Non-pigmented ciliary epithelial cell (primary cell): ENCODE results near the gene TAF8.

Source experiments
- DNase-seq: peaks from one replicate; pipeline ENCODE4 v3.0.0-alpha.2; 2010; ENCODE audit warnings: low read depth

The TAF8 gene

DNA sequence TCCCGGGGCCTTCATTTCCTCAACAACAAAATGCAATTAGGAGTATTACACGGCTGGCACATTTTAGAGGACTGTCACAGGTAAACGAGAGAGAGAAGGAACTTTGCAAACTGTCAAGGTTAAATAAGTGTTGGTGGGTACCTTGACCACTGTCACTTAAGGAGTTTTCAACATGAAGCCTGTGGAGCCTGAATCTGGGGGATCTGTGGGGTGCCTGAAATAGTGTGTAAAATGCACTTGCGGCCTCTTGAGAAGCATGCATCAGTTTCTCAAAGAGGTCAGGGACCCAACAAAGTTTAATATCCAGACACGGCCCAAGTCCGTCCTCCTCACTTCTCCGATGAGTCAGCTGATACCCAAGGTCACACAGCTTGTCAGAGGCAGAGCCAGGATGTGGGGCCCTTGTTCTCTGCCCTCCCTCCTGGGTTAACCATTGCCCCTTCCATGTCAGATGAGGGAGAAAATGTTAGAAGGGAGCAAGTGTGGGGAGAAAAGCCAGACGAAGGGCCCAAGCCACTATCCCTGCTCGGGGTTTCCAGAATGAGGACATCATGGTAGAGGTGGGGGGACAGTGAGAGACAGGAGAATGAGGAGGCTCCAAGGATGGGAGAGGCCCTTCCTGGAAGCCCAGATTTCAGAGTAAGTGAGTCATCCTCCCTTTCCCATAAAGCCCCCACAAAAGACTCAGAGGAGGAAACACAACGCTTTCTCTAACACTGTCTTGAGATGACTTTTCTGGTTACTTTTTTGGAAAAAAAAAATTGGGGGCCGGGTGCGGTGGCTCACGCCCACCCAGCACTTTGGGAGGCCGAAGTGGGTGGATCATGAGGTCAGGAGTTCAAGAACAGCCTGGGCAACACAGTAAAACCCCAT is 49.9 kb downstream of the TAF8 start:
- DNase-seq = peak; percentile 23

DNA sequence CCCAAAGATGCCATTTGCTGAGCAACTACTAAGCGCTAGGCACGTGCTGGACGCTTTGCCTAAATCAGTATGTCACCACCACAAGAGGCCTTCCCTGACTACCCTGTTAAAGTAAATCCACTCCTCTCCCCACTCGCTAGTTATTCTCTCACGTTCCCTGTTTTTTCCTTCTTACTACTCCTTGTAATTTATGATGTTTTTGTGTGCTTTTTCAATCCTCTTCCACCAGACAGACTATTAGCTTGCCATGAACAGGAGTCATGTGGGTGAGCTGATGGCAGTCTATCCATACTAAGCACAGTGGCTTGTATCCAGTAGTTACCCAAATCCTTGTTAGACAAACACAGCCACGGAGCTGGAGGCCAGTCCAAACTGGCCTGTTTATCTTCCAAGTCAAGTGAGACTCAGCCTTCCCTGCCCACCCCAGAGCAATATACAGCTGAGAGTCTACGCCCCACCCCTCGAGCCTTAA is 50.9 kb downstream of the TAF8 start:
- no peak for DNase-seq

DNA sequence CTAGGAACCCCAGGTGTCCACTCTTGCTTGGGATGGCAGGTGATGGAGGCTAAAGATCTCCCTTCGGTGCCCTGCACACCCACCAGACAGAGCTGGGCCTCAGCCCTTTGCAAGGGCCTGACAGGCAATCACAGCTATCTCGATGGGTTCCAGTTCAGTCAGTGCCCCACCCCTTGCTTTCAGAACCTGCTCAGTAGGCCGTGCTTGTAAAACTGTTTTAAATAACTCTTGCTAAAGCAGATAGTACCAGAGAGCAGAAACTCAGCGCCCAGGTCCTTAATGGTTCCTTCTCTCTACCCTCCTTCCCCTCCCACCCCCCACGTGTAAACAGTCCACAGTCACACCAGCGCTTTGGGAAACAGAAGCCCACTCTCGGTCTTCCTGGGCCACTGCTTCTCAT is 52.9 kb downstream of the TAF8 start:
- no peak for DNase-seq

DNA sequence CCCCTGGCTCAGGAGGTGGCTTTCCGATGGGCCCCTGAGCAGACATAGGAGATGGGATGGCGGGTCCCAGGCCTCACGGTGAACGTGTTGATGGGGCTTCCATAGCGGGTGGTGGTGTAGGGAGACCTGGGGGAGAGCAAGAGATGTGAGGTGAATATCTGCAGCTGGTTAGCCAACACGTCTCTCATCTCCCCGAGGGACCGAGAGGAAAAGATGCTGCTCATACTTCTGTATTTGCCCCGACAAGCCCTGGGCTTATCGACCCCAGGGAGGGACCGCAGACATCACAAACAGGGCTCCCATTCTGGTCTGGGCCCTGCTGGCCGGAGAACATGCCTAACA is 53.4 kb downstream of the TAF8 start:
- DNase-seq = no peak

DNA sequence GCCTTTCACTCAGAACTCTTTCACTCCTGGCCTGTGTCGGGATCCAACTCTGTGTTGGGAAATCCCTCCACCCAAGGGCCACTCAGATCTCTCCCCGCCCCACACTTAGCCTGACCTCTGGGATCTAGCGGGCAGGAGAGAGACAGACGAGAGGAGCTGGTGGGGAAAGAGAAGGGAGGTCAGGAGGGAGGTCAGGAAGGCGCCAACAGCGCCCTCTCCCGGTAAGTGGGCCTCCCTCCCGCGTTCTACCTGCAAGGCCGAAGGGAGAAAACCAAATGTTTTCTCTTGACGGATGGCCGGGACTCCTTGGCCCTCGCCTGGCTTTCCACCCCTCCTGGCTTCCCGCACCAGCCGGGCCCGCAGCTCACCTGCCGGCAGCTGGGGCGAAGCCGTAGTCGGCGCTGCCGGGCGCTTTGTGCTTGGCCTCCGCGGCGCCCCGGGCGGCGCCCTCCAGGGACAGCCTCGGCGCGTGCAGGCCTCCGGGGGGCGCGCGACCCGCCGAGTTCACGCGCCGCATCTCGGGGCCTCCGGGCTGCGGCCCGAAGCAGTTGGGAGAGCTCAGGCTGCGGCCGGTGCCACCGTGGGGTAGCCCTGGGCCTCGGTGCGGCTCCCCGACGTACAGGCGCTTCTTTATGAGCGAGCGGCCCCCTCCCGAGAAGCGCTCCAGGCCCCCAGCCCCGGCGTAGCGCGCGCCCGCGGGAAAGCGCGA is 53.9 kb downstream of the TAF8 start:
- DNase-seq = no peak

DNA sequence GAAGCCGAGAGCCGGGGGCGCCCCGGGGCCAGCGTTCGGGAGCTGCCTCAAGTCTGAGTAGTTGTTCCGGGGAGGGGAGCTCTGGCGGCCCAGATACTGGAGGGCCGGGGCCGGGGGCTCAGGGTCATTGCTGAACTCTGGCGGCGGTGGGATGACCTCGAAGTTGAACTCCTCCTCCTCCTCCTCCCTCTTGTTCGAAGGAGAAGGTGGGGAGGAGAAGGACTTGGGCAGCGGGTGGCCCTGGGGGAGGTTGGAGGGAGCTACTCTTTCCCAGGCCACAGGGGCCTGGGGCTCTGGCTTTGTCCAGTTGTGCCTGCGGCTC is 54.4 kb downstream of the TAF8 start:
- DNase-seq = no peak

DNA sequence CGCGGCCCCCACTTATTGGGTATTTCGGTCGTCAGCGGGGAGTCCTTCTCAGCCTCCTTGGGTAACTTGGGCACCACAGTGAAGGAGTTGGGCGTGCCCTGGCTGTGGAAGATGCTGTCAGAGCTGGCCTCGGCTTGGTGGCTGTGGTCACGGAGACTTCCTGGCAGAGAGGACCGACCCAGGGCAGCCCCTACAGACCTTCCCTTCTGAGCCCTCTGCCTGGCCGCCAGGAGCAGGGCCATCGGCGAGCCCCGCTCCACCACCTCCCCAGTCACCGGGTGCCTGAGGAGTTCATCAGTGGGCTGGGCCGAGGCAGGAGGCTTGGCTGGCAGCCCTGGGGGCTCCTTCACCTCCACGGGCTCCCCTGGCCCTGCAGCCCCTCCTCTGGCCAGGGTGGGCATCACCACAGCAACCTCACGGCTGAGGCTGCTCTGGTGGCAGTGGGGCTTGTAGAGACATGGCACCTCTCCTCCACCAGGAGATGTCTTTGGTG is 54.9 kb downstream of the TAF8 start:
- DNase-seq = no peak

DNA sequence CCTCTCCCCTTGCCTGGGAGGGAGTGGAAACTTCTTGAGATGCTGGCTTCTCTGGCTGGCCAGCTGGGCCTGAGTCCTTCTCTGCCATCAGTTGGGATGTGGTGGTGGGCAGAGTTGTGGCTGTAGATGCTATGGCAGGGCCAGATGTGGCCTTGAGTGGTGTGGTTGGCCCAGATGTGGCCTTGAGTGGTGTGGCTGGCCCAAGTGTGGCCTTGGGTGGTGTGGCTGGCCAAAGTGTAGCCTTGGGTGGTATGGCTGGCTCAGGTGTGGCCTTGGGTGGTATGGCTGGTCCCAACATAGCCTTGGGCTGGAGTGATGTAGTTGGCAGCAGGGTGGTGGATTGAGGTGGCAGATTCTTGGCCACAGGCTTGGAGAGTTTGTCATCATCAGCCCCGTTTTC is 55.4 kb downstream of the TAF8 start:
- DNase-seq = no peak

DNA sequence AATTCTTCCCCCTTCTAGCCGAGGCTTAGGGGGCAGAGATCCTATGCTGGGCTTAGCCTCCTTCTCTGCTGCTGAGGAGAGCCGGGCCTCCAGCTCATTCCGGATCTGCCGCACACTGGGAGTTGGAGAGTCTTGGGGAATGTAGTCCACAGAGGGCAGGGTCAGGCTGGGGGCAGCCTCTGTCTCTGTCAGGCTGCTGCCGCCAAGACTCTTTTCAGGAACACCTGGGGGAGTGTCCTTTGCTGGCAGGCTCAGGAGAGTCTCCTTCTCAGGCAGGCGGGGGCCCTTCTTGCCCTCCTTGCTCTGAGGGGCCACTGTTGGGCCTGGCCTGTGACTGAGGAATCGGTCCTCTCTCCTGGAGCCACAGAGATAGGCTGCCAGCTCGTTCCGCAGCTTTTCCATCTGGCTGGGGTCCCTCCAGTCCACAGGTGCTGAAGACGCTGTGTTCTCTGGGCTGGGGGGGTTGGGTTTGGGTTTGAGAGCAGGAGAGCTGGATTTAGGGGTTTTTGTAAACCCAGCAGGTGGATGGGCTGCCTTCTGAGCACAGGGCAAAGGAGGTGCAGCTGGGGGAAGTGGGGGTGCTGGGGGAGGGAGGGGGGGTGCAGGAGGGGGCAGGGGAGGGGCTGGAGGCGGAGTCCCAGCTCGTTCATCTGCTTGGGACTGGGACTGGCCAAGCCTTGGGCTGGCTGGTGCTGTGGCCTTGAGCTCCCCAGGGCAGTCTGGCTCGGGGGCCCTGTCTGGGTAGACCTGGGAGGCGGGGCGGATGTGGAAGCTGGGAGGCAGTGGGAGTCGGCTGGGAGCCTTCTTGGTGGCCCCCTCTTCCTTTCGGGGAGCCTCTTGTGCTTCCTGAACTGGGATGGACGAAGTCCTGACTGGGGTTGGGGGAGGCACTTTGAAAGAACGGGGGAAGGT is 56.0 kb downstream of the TAF8 start:
- DNase-seq = no peak

DNA sequence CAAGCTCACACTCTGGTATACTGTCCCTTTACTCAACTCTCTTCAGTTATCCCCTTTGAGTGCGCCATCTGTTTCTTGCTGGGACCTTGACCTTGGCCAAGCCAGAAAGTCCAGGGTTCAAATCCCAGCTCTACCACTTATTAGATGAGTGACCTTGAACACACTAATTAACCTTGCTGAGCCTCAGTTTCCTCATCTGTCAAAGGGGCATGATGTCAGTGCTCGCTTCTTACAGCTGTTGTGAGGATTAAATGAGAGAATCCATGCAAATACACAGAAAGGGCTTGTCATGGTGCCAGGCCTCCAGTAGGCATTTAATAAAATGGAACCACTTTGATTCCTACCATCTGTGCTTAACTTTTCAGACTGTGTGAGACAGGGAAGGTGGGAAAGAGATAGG is 57.7 kb downstream of the TAF8 start:
- no peak for DNase-seq

DNA sequence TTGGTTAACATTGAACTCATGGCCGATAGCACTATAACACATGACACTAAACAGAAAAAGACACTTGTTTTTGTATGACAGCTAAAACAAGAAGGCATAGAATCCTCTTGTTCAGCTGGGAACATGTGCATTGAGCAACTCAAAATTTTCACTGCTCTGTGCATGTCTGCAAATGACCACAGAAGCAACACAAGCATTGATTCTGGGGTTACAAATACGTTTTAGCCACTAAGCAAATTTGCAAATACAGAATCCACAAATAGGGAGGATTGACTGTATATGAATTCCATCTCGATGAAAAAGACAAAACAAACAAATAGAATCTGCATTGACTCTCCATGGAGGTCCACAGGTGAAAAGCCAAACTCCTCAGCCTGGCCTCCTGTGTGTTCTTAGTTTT is 60.4 kb downstream of the TAF8 start:
- DNase-seq = no peak

DNA sequence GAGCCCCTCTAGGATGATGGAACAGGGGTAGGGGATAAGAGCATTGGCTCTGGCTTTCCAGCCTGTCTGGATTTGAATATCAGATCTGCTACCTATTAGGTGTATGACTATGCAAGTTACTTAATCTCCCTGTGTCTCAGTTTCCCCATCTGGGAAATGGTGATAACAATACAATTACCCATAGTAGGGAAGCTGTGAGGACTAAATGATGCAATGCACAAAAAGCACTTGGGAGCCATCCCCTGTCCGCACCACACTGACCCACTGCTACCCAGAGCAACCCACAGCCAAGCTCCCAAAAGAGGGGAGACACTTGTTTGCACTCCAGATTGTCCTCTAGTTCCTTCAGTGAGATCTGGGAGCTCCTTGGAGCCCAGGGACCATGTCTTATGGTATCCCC is 62.0 kb downstream of the TAF8 start:
- DNase-seq = no peak

DNA sequence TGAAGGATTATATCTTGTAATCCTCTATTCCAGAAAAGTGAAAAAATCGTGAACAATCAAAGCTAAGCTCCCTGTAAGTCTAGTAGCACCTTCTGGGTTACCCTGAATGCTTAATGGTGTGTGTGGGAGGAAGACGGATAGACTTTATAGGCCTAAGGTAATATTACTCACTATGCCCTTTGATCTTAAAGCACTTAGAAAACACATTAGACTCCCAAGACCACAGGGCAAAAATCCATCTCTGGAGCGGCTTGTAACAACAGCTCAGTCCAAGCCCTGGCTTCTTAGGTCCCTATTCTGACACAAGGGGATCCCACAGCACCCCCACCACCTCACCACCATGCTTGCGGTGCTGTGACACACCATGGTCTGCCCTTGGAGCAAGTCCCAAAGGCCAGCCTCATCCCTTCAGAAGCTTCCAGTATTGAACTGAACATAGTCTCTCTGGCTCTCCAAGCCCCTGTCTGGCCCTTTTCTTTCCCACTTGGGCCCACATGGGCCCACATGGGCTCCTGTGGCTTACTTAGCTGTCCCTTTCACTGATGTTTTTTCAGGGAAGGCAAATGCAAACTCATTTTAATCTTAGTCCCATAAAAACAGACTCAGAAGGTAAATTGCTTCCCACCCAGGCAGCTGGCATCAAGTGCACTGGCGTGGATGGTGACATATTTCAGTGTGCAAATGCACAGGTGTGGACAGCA is 63.8 kb downstream of the TAF8 start:
- no peak for DNase-seq

DNA sequence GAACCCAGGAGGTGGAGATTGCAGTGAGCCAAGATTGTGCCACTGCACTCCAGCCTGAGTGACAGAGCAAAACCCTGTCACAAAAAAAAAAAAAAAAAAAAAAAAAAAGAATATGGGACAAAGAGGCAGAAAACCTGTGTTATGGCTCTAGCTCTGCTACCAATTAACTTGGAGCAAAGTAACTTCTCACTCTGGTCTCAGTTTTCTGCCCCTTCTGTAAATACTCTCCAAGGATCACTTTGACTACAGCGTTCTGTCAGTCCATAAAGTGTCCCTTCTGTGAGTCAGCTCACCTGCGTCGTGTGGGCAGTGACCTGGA is 67.5 kb downstream of the TAF8 start:
- DNase-seq = no peak

DNA sequence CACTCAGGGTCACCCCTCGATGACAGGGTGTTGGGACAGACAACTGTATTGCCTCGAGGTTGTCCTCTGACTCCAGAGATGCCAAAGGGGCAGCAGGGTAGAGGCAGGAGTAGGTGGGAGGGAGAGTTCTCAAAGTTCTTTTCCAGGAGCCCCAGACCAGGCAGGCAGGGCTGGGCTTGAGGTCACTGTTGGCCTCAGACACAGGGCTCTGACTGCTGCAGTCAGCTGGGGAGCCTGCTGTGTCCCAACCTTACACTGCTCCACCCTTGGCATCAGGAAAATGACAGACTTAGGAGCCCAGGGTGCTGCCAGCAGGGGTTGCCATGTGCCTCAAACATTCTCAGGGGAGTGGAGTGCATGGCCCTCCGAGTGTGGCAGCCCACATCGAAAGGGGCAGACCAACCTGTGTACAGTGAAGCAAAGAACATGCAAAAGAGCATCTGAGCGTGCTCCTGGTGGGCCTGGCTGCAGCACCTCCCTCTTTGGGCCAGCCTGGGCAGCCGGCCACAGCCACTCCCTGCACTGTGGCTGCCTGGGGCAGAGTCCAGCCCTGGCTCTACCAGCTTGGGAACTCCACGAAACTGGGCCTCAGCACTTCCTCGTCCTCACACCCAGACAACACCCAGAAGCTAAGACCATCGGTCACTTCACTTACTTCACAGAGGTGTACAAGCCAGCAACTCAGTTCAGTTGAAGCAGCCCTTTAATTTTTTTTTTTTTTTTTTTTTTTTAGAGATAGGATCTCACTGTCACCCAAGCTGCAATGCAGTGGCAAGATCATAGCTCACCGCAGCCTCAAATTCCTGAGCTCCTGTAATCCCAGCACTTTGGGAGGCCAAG is 68.1 kb downstream of the TAF8 start:
- no peak for DNase-seq

DNA sequence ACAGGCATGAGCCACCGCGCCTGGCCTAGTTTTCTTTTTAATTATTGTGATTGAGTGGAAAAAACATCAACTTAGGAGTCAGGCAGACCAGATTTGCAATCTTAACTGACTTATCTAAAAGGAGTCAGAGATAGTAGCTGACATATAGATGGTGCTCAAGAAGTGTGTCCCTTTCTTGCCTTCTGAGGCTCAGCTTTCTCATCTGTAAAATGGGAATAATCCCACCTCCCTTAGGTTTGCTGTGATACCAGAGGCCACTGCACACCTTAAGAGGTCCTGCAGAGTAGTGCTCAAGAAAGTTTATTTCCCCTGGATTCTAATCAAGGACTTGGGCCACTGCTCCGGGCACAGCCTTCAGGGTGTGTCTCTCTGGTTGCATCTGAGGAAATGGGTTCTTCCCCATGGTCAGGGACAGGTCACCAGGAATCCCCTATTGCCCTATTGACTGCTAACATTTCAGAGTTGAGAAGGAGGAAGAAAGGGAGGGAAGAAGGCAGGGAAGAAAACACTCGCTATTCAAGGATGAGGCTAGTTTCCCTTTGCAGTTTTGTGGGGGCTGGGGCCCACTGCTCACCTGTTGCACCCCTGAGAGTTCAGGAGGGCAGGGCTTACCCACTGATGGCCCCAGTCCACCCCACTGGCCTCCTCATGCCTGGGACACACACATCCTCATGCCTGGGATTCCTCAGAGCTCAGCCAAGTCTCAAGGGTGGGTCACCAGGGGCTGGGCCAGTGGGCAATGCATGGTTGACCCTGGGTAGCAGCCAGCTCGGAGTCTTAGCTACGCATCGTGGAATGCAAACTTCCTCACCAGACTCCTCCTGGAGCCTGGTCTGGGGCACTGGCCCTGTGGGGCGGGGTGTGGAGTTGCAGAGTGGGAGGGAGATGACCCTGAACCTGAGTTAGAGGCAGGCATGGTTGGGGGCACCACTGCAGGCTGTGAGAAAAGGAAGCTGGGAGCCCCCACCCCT is 70.9 kb downstream of the TAF8 start:
- DNase-seq = no peak

DNA sequence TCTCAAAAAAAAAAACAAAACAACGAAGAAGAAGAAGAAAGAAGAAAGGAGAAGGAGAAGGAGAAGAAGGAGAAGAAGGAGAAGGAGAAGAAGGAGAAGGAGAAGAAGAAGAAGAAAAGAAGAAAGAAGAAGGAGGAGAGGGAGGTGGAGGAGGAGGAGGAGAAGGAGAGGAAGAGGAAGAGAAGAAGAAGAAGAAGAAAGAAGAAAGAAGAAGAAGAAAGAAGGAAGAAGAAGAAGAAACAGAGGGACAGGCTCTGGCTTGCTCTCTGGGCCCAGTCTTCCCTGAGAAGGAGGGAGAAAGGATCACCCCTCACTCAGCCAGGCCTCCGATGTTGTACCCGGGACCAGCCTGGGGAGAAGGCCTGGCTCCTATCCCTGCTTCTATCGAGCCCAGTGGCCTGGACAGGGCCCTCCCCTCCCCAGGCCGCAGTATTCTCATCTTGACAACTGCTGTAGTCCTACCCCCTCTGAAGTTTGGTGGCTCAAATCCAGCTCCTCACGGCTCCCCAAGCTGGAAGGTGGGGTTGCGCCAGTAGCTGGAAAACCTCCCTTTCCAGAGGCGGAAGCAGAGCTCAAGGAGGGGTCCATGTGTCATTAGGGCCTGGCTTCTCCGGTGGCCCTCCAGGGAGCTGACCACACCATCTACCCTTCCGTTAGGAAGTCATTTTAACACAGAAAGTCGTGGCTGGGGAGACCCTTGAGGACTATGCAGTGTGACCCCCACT is 73.2 kb downstream of the TAF8 start:
- DNase-seq = no peak

DNA sequence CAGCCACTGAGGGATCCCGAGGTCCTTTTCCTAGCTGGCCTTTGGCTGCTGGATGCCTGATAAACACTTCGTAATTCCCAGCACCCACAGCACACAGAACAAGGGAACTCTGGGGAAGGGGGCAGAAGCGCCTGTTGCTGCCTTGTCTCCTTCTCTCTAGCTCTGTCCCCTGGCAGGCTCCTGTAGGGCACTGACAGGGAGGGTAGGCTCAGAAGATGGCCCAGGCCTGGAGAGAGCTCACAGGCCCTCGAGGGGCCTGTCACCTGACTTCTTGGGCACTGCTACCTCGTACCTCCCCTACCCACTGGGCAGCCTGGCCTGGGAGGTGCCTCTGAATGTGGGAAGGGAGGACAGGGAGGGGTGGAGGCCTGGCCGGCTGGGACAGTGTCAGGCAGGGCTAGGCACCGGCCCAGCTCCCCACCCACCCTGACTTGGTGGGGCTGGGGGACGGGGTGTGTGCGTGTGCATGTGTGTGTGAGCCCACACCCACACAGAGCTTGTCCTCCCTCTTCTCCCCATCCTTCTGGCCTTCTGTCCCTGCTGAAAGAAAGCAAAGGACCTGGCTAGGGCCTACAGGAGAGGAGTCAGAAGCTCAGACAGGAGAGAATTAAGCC is 74.0 kb downstream of the TAF8 start:
- no peak for DNase-seq

DNA sequence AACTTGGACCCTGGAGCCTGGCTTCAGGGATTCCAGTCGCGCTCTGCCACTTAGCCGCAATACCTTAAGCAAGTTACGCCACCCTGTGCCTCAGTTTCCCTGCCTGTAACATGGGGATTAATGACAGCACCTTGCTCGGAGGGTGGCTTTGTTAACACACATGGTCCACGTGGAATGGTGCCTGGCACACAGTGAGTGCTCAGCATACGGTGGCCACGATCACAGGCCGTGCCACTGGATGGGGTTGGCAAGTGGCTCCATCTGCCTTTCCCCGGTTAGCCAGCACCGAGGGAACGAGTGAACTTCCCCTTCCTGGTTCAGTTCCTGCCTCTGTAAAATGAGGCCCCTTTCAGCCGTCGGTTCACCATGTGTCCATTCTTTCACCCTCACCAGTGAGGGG is 74.9 kb downstream of the TAF8 start:
- no peak for DNase-seq
